ENCODE results near the gene WDR93.

GRCh38 chr15:89785774-89786140 is 95.1 kb downstream of the WDR93 start:
- TF ChIP-seq EZH2 (optimal IDR thresholded peaks at IDR 0.05; ENCODE audit: low read depth, low read length), result no peak
- no peak for TF ChIP-seq CTCF (IDR thresholded peaks at IDR 0.05; ENCODE audit: low read length)

Measured in MM.1S (cell line).